ENCODE data around the gene LYRM2. TPM values are rescaled to one million over a fixed set of nuclear protein-coding genes. Genes with fewer than 3 reads are reported as not detected.

The LYRM2 gene
- total RNA-seq, 2 donors from 2014 or later = 21.5 to 24.6 TPM

- Mint-ChIP-seq H3K27ac (no peak overlapping the region), H3K36me3 (ENCODE audit: low read depth) (peaks cover 2% of the 10 kb centered on the region), H3K4me3 (no peak overlapping the region), H3K4me1 (peaks cover 2% of the 10 kb centered on the region), H3K27me3 (no peaks in the 10 kb centered on the region)
- no peaks in the 10 kb centered on the region for H3K9me3 ChIP-seq (ENCODE audit: control insufficient read depth, low read length, poor library complexity, severe bottlenecking)
- ATAC-seq (no peak), DNase-seq (no peak)
Observed at GRCh38 chr6:89580997-89581666, 57.4 kb downstream of the LYRM2 start.

- H3K4me1 Mint-ChIP-seq = peaks cover 2% of the 10 kb centered on the region
- no peak overlapping the region for H3K27ac Mint-ChIP-seq
- H3K36me3 Mint-ChIP-seq (ENCODE audit: low read depth) = peaks cover 6% of the 10 kb centered on the region
- H3K27me3 Mint-ChIP-seq = no peaks in the 10 kb centered on the region
- DNase-seq (no peak), ATAC-seq (no peak)
- H3K9me3 ChIP-seq (ENCODE audit: control insufficient read depth, low read length, poor library complexity, severe bottlenecking) = no peaks in the 10 kb centered on the region
- H3K4me3 Mint-ChIP-seq = no peak overlapping the region
Observed at GRCh38 chr6:89575562-89575960, 63.0 kb downstream of the LYRM2 start.

- Mint-ChIP-seq H3K36me3 (ENCODE audit: low read depth) (peaks cover 6% of the 10 kb centered on the region), H3K4me3 (no peak overlapping the region), H3K27ac (no peak overlapping the region), H3K4me1 (peaks cover 2% of the 10 kb centered on the region), H3K27me3 (no peaks in the 10 kb centered on the region)
- ATAC-seq (no peak), DNase-seq (no peak)
- no peaks in the 10 kb centered on the region for H3K9me3 ChIP-seq (ENCODE audit: control insufficient read depth, low read length, poor library complexity, severe bottlenecking)
Observed at GRCh38 chr6:89574910-89575561, 63.5 kb downstream of the LYRM2 start.

GRCh38 chr6:89567630-89568390, 70.7 kb downstream of the LYRM2 start:
- ATAC-seq (no peak), DNase-seq (no peak)
- H3K27me3 Mint-ChIP-seq = no peaks in the 10 kb centered on the region
- H3K4me3 Mint-ChIP-seq = no peak overlapping the region
- no peak overlapping the region for H3K27ac Mint-ChIP-seq
- H3K4me1 Mint-ChIP-seq = no peaks in the 10 kb centered on the region
- peaks cover 2% of the 10 kb centered on the region for H3K36me3 Mint-ChIP-seq (ENCODE audit: low read depth)
- no peaks in the 10 kb centered on the region for H3K9me3 ChIP-seq (ENCODE audit: control insufficient read depth, low read length, poor library complexity, severe bottlenecking)

GRCh38 chr6:89566930-89567629, 71.5 kb downstream of the LYRM2 start:
- Mint-ChIP-seq H3K27ac (no peak overlapping the region), H3K27me3 (no peaks in the 10 kb centered on the region), H3K4me3 (no peak overlapping the region), H3K4me1 (no peaks in the 10 kb centered on the region), H3K36me3 (ENCODE audit: low read depth) (peaks cover 2% of the 10 kb centered on the region)
- DNase-seq (no peak), ATAC-seq (no peak)
- no peaks in the 10 kb centered on the region for H3K9me3 ChIP-seq (ENCODE audit: control insufficient read depth, low read length, poor library complexity, severe bottlenecking)

- H3K27me3 Mint-ChIP-seq = no peaks in the 10 kb centered on the region
- no peak overlapping the region for H3K27ac Mint-ChIP-seq
- H3K9me3 ChIP-seq (ENCODE audit: control insufficient read depth, low read length, poor library complexity, severe bottlenecking) = no peaks in the 10 kb centered on the region
- DNase-seq (no peak), ATAC-seq (no peak)
- H3K4me3 Mint-ChIP-seq = no peak overlapping the region
- H3K4me1 Mint-ChIP-seq = no peaks in the 10 kb centered on the region
- peaks cover under 1% of the 10 kb centered on the region for H3K36me3 Mint-ChIP-seq (ENCODE audit: low read depth)
Observed at GRCh38 chr6:89566008-89566800, 72.3 kb downstream of the LYRM2 start.

GRCh38 chr6:89564752-89565427, 73.7 kb downstream of the LYRM2 start:
- H3K9me3 ChIP-seq (ENCODE audit: control insufficient read depth, low read length, poor library complexity, severe bottlenecking) = no peaks in the 10 kb centered on the region
- no peak for DNase-seq
- no peak for ATAC-seq
- no peaks in the 10 kb centered on the region for H3K36me3 Mint-ChIP-seq (ENCODE audit: low read depth)
- no peak overlapping the region for H3K27ac Mint-ChIP-seq
- H3K4me3 Mint-ChIP-seq = no peak overlapping the region
- H3K27me3 Mint-ChIP-seq = no peaks in the 10 kb centered on the region
- no peaks in the 10 kb centered on the region for H3K4me1 Mint-ChIP-seq

GRCh38 chr6:89563866-89564265, 74.7 kb downstream of the LYRM2 start:
- H3K4me1 Mint-ChIP-seq = no peaks in the 10 kb centered on the region
- DNase-seq = no peak
- no peaks in the 10 kb centered on the region for H3K36me3 Mint-ChIP-seq (ENCODE audit: low read depth)
- no peak overlapping the region for H3K27ac Mint-ChIP-seq
- no peaks in the 10 kb centered on the region for H3K9me3 ChIP-seq (ENCODE audit: control insufficient read depth, low read length, poor library complexity, severe bottlenecking)
- no peak for ATAC-seq
- no peak overlapping the region for H3K4me3 Mint-ChIP-seq
- no peaks in the 10 kb centered on the region for H3K27me3 Mint-ChIP-seq

GRCh38 chr6:89562093-89562973, 76.2 kb downstream of the LYRM2 start:
- Mint-ChIP-seq H3K27me3 (no peaks in the 10 kb centered on the region), H3K36me3 (ENCODE audit: low read depth) (no peaks in the 10 kb centered on the region), H3K4me3 (no peak overlapping the region), H3K27ac (no peak overlapping the region), H3K4me1 (no peaks in the 10 kb centered on the region)
- no peaks in the 10 kb centered on the region for H3K9me3 ChIP-seq (ENCODE audit: control insufficient read depth, low read length, poor library complexity, severe bottlenecking)
- DNase-seq = no peak
- ATAC-seq = no peak

GRCh38 chr6:89559487-89559886, 79.1 kb downstream of the LYRM2 start:
- Mint-ChIP-seq H3K27ac (no peak overlapping the region), H3K4me1 (no peaks in the 10 kb centered on the region), H3K4me3 (no peak overlapping the region), H3K36me3 (ENCODE audit: low read depth) (no peaks in the 10 kb centered on the region), H3K27me3 (peaks cover 5% of the 10 kb centered on the region)
- H3K9me3 ChIP-seq (ENCODE audit: control insufficient read depth, low read length, poor library complexity, severe bottlenecking) = no peaks in the 10 kb centered on the region
- ATAC-seq (no peak), DNase-seq (no peak)

GRCh38 chr6:89555806-89556205, 82.7 kb downstream of the LYRM2 start:
- H3K9me3 ChIP-seq (ENCODE audit: control insufficient read depth, low read length, poor library complexity, severe bottlenecking) = no peaks in the 10 kb centered on the region
- DNase-seq (no peak), ATAC-seq (no peak)
- Mint-ChIP-seq H3K4me3 (no peak overlapping the region), H3K4me1 (no peaks in the 10 kb centered on the region), H3K36me3 (ENCODE audit: low read depth) (no peaks in the 10 kb centered on the region), H3K27me3 (peaks cover 19% of the 10 kb centered on the region), H3K27ac (no peak overlapping the region)
